ENCODE data around the gene EFL1.
"Not testable (repeated sequence)": the region's sequence is repeated elsewhere in the genome, so short reads cannot be mapped to it uniquely, and the experiment has no call there.

- TF ChIP-seq POLR2A (IDR thresholded peaks at IDR 0.05; ENCODE audit: low read depth, low read length); CTCF (IDR thresholded peaks at IDR 0.05; ENCODE audit: extremely low read depth in 1 of 2, insufficient read depth in 1 of 2, low read depth in 1 of 2, low read length in 2 of 2); POLR2AphosphoS5 (IDR thresholded peaks at IDR 0.05; ENCODE audit: insufficient read depth, low read depth, low read length); FOS (IDR thresholded peaks at IDR 0.05; ENCODE audit: borderline replicate concordance, insufficient read depth, low read length); EZH2 (IDR thresholded peaks at IDR 0.05; ENCODE audit: borderline replicate concordance, low read depth, low read length, severe bottlenecking): not testable (repeated sequence)
These were observed 19.9 kb upstream of the EFL1 start for GRCh38 chr15:82282386-82282785.

All from endothelial cell of umbilical vein (primary cell).